ENCODE data around the gene C10orf90. TPM values are rescaled to one million over a fixed set of nuclear protein-coding genes. Genes with fewer than 3 reads are reported as not detected.

The C10orf90 gene
- polyA plus RNA-seq, 3 donors, result not detected

- Histone ChIP-seq H4K20me1 (ENCODE audit: insufficient read depth, low read length) (no peaks in the 10 kb centered on the region), H2AFZ (ENCODE audit: insufficient read depth, low read depth, low read length, poor library complexity, severe bottlenecking) (no peak overlapping the region), H3K9me3 (replicated peaks in 1 of 2; ENCODE audit: control insufficient read depth in 1 of 2, insufficient read depth in 1 of 2, low read length in 2 of 2) (no peaks in the 10 kb centered on the region), H3K36me3 (replicated peaks in 1 of 2; ENCODE audit: control insufficient read depth in 1 of 2, insufficient read depth in 2 of 2, low read length in 2 of 2) (no peaks in the 10 kb centered on the region), H3K9ac (ENCODE audit: insufficient read depth, low read length, poor library complexity, severe bottlenecking) (no peak overlapping the region), H3K4me3 (replicated peaks in 1 of 3; ENCODE audit: low read depth in 2 of 3, low read length in 3 of 3) (no peak overlapping the region), H3K4me2 (replicated peaks; ENCODE audit: extremely low read depth, low read length, poor library complexity, severe bottlenecking) (no peak overlapping the region), H3K4me1 (ENCODE audit: control insufficient read depth in 1 of 2, insufficient read depth in 2 of 2, low read length in 2 of 2) (no peaks in the 10 kb centered on the region), H3K27ac (ENCODE audit: low read depth in 1 of 2, low read length in 2 of 2) (no peak overlapping the region), H3K27me3 (ENCODE audit: control insufficient read depth in 2 of 2, insufficient read depth in 2 of 2, low read length in 2 of 2) (no peaks in the 10 kb centered on the region), H3K79me2 (ENCODE audit: insufficient read depth, low read length) (no peaks in the 10 kb centered on the region)
- Mint-ChIP-seq H3K4me3 (no peak overlapping the region), H3K4me1 (no peaks in the 10 kb centered on the region), H3K9me3 (peaks cover 0 to 3% (median 2%) of the 10 kb centered on the region in 7 donors), H3K27me3 (ENCODE audit: low read depth in 3 of 3) (peaks cover 1 to 6% (median 2%) of the 10 kb centered on the region in 3 donors), H3K36me3 (no peaks in the 10 kb centered on the region), H3K27ac (no peak overlapping the region)
- WGBS (ENCODE audit: insufficient coverage), result 80% methylated on average over 1 of the region's 4 CpGs
- TF ChIP-seq CTCF (IDR thresholded peaks at IDR 0.05), result no peak
- intact Hi-C loops (cut with micrococcal nuclease), result no loop called here
- no peak for DNase-seq
These were observed 8.5 kb downstream of the C10orf90 start for GRCh38 chr10:126661841-126662515.

GRCh38 chr10:126661356-126661755, 9.1 kb downstream of the C10orf90 start:
- no peak overlapping the region for H3K4me3 ChIP-seq (replicated peaks in 1 of 3; ENCODE audit: low read depth in 2 of 3, low read length in 3 of 3)
- DNase-seq, result no peak
- WGBS (ENCODE audit: insufficient coverage), result no CpG with 5 or more reads among the region's 1 CpG
- H3K4me1 ChIP-seq (ENCODE audit: control insufficient read depth in 1 of 2, insufficient read depth in 2 of 2, low read length in 2 of 2), result no peaks in the 10 kb centered on the region
- no peak overlapping the region for H2AFZ ChIP-seq (ENCODE audit: insufficient read depth, low read depth, low read length, poor library complexity, severe bottlenecking)
- TF ChIP-seq CTCF (IDR thresholded peaks at IDR 0.05), result no peak
- no peak overlapping the region for H3K4me3 Mint-ChIP-seq
- no peaks in the 10 kb centered on the region for H3K36me3 Mint-ChIP-seq
- no peak overlapping the region for H3K27ac ChIP-seq (ENCODE audit: low read depth in 1 of 2, low read length in 2 of 2)
- intact Hi-C loops (cut with micrococcal nuclease), result no loop called here
- no peaks in the 10 kb centered on the region for H3K9me3 ChIP-seq (replicated peaks in 1 of 2; ENCODE audit: control insufficient read depth in 1 of 2, insufficient read depth in 1 of 2, low read length in 2 of 2)
- H3K79me2 ChIP-seq (ENCODE audit: insufficient read depth, low read length), result no peaks in the 10 kb centered on the region
- peaks cover 0 to 6% (median 1%) of the 10 kb centered on the region in 3 donors for H3K27me3 Mint-ChIP-seq (ENCODE audit: low read depth in 3 of 3)
- H3K9ac ChIP-seq (ENCODE audit: insufficient read depth, low read length, poor library complexity, severe bottlenecking), result no peak overlapping the region
- no peaks in the 10 kb centered on the region for H3K4me1 Mint-ChIP-seq
- no peaks in the 10 kb centered on the region for H3K36me3 ChIP-seq (replicated peaks in 1 of 2; ENCODE audit: control insufficient read depth in 1 of 2, insufficient read depth in 2 of 2, low read length in 2 of 2)
- H3K27me3 ChIP-seq (ENCODE audit: control insufficient read depth in 2 of 2, insufficient read depth in 2 of 2, low read length in 2 of 2), result no peaks in the 10 kb centered on the region
- no peak overlapping the region for H3K27ac Mint-ChIP-seq
- no peaks in the 10 kb centered on the region for H4K20me1 ChIP-seq (ENCODE audit: insufficient read depth, low read length)
- no peak overlapping the region for H3K4me2 ChIP-seq (replicated peaks; ENCODE audit: extremely low read depth, low read length, poor library complexity, severe bottlenecking)
- peaks cover 0 to 3% (median 2%) of the 10 kb centered on the region in 7 donors for H3K9me3 Mint-ChIP-seq
